Prostate gland (tissue), 2 donors: Measurements from ENCODE around the gene SCAP.

Source experiments
- CTCF ChIP-seq, 4 experiments: fragments of 200-600 bp in 2 of 4; fragments of 450-650 bp in 2 of 4; sonication (generic) in 2 of 4; IDR thresholded peaks; 1 replicate in 3 of 4; 2 replicates in 1 of 4; pipeline ENCODE4 v1.5.1; 2016 to 2019; ENCODE audit warnings: antibody characterized with exemption in 4 of 4, mild to moderate bottlenecking in 2 of 4, moderate library complexity in 2 of 4
- POLR2A ChIP-seq: fragments of 450-650 bp; IDR thresholded peaks from one replicate; pipeline ENCODE4 v1.6.1; 2016; ENCODE audit warnings: antibody characterized with exemption, mild to moderate bottlenecking
- POLR2AphosphoS5 ChIP-seq: sonication (generic); formaldehyde crosslinking; IDR thresholded peaks from one replicate; pipeline ENCODE4 v1.6.1; 2017; ENCODE audit warnings: antibody characterized with exemption

DNA sequence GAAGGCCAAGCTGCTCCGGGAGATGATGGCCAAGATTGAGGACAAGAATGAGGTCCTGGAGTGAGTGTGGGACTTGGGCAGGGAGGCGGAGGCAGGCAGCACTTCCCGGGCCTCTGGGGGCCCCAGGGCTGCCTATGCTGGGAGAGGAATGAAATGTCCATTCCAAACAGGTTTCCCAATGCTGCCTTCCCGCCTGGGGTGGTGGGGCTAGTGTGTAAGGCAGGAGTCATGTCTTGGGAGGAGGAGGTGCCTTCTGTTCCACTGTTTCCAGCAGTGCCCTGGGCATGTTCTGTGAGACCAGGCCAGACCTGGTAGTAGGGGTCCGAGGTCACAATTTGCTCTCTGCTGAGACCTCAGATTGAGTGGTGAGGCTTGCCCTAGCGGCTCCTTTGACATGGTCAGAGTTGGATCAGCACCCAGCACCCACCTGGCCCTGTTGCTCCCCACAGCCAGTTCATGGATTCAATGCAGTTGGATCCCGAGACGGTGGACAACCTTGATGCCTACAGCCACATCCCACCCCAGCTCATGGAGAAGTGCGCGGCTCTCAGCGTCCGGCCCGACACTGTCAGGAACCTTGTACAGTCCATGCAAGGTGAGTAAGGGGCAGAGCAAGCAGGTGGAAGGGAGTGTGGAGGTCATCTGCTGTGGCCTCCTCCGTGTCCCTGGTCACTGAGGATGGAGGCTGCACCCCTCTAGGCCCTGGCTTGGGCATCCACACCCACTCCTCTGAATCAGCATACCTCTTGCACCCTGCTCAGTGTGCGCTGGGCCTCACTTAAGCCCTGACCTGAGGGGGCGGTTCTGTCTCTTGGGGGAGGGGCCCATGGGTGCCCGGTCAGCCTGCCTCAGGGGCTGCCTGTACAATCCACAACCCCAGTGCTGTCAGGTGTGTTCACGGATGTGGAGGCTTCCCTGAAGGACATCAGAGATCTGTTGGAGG is 67.6 kb downstream of the SCAP start:
- no peak for TF ChIP-seq POLR2AphosphoS5
- TF ChIP-seq CTCF (IDR thresholded peaks at IDR 0.05), result no peak
- TF ChIP-seq POLR2A, result no peak
